Epithelial cell of proximal tubule (primary cell): Measurements from ENCODE around the gene IL31RA. TPM values are rescaled to one million over a fixed set of nuclear protein-coding genes. Genes with fewer than 3 reads are reported as not detected.
A peak's percentile ranks its signal among the peaks of the same experiment; 100 is the strongest.
"Not testable (repeated sequence)": the region's sequence is repeated elsewhere in the genome, so short reads cannot be mapped to it uniquely, and the experiment has no call there.

ENCODE experiments used
- DNase-seq: peaks from one replicate; pipeline ENCODE4 v3.0.0-alpha.2; 2011; ENCODE audit warnings: low read depth
- H3K4me3 ChIP-seq: 2 replicates; pipeline ENCODE4 v1.5.1; 2011; ENCODE audit warnings: low read depth, mild to moderate bottlenecking, low read length
- CTCF ChIP-seq: conservative IDR thresholded peaks from 2 replicates; pipeline ENCODE4 v1.5.1; 2012; ENCODE audit warnings: low read depth, mild to moderate bottlenecking, low read length
- total RNA-seq: library from RNA; depleted of rRNA; stranded (reverse); fragments of >200 nt; gene quantifications from 2 replicates; pipeline ENCODE4 v1.2.3, GENCODE V29; 2015

Gene IL31RA
- total RNA-seq, 1 donor from 2014 or later: 2.9 TPM

DNA sequence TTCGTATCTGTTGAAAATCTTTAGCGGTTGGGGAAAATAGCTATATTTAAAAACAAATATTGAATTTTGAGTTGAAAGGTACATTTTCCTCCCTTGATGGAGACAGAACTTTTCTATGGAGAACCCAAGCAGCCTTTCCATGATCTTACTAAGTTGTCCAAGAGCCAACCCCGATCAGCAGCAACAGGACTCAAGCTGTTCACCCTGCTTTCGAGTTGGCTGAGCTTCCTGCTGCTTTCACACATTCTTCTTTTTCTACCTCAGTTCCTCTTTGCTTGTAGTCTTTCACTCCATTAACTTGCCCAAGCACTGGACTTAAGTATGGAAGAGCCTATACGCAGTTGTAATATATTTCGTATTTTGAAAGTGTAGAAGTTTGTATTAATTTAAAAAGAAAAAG is 84.2 kb downstream of the IL31RA start:
- no peak for TF ChIP-seq CTCF
- DNase-seq: no peak
- H3K4me3 ChIP-seq: no peak overlapping the region

DNA sequence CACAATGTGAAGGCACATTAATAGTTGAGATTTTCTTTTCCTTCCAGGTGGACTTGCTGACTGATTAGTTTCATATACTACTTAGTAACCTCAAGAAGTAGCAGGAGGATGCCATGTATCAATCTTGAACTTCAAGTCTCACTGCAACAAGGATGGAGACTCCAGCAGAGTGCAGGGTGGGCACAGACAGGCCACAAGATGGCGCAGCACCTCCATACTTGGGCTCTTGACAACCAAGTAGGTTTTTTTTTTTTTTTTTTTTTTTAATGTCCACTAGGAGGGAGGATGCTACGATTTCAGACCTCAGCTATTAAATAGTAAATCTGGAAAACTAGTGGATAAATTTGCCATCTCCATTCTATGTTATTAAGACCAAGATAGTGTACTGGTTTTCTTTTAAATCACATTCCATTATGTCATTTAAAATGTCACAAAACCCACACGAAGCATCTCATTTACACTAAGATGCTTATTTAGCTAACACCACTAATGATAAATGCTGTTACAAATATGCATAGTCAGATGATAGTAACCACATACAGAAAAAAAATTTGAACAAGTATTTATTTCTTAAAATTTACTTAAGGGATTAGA is 85.0 kb downstream of the IL31RA start:
- no peak for DNase-seq
- peak; percentile 98 for TF ChIP-seq CTCF
- no peak overlapping the region for H3K4me3 ChIP-seq

DNA sequence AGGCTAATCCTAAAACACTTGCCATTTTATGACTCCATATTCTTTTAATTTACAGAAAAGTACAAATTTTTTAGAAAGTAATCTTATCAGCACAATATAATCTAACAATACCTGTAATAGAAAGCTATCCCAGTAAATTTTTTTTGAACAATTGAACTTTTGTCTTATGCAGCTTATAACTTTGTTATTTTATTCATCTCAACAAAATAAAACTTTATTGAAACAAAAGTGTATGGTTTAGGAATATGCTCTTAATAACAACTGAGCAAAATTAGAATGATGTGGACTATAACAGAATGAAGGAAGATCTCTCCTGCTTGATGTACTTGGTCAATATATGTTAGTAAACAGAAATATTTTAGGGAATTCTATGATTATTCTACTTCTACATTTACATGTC is 86.4 kb downstream of the IL31RA start:
- not testable (repeated sequence) for H3K4me3 ChIP-seq, DNase-seq

DNA sequence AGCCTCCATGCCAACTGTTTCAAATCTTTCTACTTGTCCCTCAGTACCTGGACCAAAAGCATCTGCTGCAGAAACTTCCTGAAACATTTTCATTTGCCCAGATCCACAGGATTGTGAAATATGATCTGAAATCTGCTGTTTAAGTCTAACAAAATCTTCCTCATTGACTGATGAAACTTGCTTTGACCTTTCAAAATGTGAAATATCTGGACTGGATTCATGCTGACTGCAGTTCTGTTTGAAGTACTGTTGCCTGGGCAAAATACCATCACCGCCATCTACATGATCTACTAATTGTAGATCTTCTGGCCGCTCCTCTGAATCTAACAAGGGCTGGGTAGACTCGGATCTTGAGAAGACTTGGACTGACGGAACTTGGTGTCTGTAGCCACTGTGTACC is 90.0 kb downstream of the IL31RA start:
- not testable (repeated sequence) for DNase-seq, H3K4me3 ChIP-seq

DNA sequence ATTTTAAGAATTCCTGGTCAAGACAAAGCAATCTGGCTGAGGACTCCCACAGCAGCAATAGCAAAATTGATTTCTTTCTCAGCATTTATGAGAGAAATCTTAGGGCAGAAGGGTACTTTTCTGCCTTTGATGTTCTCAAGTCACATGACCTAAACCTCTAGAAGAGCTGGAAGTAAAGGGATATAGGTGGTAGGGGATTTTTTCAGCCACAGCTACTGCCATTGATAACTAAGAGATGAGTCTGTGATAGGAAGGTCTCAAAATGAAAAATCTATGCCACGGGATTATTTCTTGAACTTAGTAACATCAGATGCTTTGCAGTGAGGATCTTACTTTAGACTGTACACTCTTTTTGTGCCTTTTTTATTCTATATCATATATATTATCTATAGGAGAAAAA is 108.1 kb downstream of the IL31RA start:
- no peak for DNase-seq
- H3K4me3 ChIP-seq: no peak overlapping the region
- no peak for TF ChIP-seq CTCF

- H3K4me3 ChIP-seq: no peak overlapping the region
- no peak for DNase-seq
- no peak for TF ChIP-seq CTCF
These were observed 109.6 kb downstream of the IL31RA start for GRCh38 chr5:55960779-55961178.

GRCh38 chr5:55965525-55965924 is 114.4 kb downstream of the IL31RA start:
- no peak for DNase-seq
- TF ChIP-seq CTCF: no peak
- H3K4me3 ChIP-seq: no peak overlapping the region

DNA sequence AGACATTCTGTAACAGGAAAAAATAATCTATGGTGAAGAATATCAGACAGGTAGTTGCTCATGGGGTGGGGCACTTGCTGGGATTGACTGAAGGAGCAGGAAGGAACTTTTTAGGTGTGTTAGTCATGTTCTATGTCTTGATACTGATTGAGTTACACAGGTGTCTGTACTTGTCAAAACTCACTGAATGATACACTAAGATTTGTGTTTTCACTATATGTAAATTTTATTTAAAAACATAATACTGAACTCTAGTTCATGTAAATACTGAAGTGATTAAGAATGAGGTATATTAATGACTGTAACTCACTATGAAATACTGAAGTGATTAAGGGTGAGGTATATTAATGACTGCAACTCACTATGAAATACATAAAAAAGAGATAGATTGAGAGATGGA is 115.1 kb downstream of the IL31RA start:
- no peak for TF ChIP-seq CTCF
- H3K4me3 ChIP-seq: no peak overlapping the region
- no peak for DNase-seq
